ENCODE results near the gene DPP10. TPM values are rescaled to one million over a fixed set of nuclear protein-coding genes. Genes with fewer than 3 reads are reported as not detected.
"Not testable (repeated sequence)": the region's sequence is repeated elsewhere in the genome, so short reads cannot be mapped to it uniquely, and the experiment has no call there.

DPP10 gene
- total RNA-seq, 1 experiment from 2014 or later = not detected

DNA sequence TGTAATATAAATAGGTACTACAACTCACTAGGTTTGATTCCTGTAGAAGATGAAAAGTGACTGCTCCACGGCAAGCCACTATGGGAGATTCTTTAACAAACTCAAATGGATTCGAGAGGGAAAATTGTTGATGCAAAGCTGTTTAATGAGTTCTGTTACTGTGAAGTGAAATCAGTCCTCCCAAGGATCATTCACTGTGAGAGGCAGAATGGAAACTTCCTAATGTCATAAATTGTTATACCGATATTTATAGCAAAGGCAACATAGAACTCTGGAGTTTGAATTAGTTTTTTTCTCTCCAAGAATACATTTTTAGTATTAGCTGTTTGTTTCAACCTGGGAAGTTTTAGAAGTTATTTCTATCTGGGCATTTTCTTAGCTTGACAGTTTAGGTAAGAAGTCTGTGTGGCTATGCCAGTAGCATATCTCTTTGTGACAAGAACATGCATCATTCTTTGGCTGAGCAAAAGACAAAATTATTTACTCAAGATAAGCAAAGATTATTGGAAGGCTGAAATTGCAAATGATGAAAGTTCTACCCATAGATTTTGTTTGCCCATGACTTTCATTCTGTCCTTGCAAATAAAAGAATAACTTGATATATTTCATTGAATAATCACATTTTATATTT, 979.7 kb downstream of the DPP10 start:
- no TSS peak for BruUV-seq (replicated peaks)
- Mint-ChIP-seq H3K4me3 (ENCODE audit: unreplicated experiment) (no peak overlapping the region), H3K27me3 (ENCODE audit: insufficient read depth, unreplicated experiment) (no peaks in the 10 kb centered on the region), H3K4me1 (ENCODE audit: insufficient read depth, unreplicated experiment) (peaks cover 6% of the 10 kb centered on the region), H3K27ac (ENCODE audit: low read depth, unreplicated experiment) (no peak overlapping the region), H3K9me3 (ENCODE audit: unreplicated experiment) (peaks cover 24% of the 10 kb centered on the region), H3K36me3 (ENCODE audit: insufficient read depth, unreplicated experiment) (no peaks in the 10 kb centered on the region)
- ChIA-PET POLR2A (no interaction called here), CTCF (no interaction called here)
- intact Hi-C loops (cut with micrococcal nuclease) = no loop called here
- DNase-seq (ENCODE audit: unreplicated experiment) = no peak
- TF ChIP-seq, protein P1, sequence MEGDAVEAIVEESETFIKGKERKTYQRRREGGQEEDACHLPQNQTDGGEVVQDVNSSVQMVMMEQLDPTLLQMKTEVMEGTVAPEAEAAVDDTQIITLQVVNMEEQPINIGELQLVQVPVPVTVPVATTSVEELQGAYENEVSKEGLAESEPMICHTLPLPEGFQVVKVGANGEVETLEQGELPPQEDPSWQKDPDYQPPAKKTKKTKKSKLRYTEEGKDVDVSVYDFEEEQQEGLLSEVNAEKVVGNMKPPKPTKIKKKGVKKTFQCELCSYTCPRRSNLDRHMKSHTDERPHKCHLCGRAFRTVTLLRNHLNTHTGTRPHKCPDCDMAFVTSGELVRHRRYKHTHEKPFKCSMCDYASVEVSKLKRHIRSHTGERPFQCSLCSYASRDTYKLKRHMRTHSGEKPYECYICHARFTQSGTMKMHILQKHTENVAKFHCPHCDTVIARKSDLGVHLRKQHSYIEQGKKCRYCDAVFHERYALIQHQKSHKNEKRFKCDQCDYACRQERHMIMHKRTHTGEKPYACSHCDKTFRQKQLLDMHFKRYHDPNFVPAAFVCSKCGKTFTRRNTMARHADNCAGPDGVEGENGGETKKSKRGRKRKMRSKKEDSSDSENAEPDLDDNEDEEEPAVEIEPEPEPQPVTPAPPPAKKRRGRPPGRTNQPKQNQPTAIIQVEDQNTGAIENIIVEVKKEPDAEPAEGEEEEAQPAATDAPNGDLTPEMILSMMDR (IDR thresholded peaks at IDR 0.05; ENCODE audit: unreplicated experiment) = no peak

DNA sequence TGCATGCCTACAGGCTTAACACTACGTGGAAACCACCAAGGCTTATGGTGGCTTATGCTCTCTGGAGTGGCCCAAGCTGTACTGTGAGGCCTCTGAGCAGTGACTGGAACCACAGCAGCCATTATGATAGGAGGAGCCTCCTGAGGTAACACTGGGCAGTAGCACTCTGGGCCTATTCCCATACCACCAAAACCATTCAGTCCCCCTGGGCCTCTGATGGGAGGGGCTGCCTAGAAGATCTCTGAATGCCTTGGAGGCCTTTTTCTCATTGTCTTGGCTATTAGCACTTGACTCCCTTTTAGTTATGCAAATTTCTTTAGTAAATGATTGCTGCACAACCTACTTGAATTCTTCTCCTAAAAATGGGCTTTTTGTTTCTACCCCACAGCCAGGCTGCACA, 985.0 kb downstream of the DPP10 start:
- Mint-ChIP-seq H3K27me3 (ENCODE audit: insufficient read depth, unreplicated experiment) (no peaks in the 10 kb centered on the region), H3K9me3 (ENCODE audit: unreplicated experiment) (peaks cover 27% of the 10 kb centered on the region)
- intact Hi-C loops (cut with micrococcal nuclease) = no loop called here

DNA sequence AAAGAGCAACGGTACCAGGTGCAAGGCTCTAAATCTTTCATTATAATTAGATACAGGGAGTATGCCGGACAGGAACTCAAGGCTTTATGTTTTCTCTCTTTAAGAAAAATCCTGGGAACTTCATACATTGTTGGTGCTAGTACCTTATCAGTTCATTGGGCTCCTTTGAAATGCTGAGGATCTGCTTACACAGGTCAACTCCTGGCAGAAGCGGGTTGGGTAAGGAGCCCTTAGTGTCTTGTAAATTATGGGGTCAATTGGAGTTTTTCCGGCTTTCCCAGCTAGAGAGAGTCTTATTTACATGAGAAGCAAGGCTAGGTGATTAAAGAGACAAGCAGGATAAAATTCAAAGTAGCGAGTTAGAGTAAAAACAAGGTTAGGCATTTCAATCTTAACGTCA, 998.3 kb downstream of the DPP10 start:
- H3K27me3 Mint-ChIP-seq (ENCODE audit: insufficient read depth, unreplicated experiment); H3K4me1 Mint-ChIP-seq (ENCODE audit: insufficient read depth, unreplicated experiment); intact Hi-C loops (cut with micrococcal nuclease); H3K4me3 Mint-ChIP-seq (ENCODE audit: unreplicated experiment); DNase-seq (ENCODE audit: unreplicated experiment); H3K9me3 Mint-ChIP-seq (ENCODE audit: unreplicated experiment); H3K27ac Mint-ChIP-seq (ENCODE audit: low read depth, unreplicated experiment); CTCF ChIA-PET; H3K36me3 Mint-ChIP-seq (ENCODE audit: insufficient read depth, unreplicated experiment); BruUV-seq (replicated peaks); POLR2A ChIA-PET: not testable (repeated sequence)

More for the DNA sequence above, 985.0 kb downstream of the DPP10 start:
- DNase-seq (ENCODE audit: unreplicated experiment) = no peak
- no peaks in the 10 kb centered on the region for H3K4me1 Mint-ChIP-seq (ENCODE audit: insufficient read depth, unreplicated experiment)
- BruUV-seq (replicated peaks) = no TSS peak
- TF ChIP-seq, protein P1 (IDR thresholded peaks at IDR 0.05; ENCODE audit: unreplicated experiment) = no peak
- ChIA-PET CTCF (no interaction called here), POLR2A (no interaction called here)
- no peaks in the 10 kb centered on the region for H3K36me3 Mint-ChIP-seq (ENCODE audit: insufficient read depth, unreplicated experiment)
- H3K27ac Mint-ChIP-seq (ENCODE audit: low read depth, unreplicated experiment) = no peak overlapping the region
- H3K4me3 Mint-ChIP-seq (ENCODE audit: unreplicated experiment) = no peak overlapping the region

DNA sequence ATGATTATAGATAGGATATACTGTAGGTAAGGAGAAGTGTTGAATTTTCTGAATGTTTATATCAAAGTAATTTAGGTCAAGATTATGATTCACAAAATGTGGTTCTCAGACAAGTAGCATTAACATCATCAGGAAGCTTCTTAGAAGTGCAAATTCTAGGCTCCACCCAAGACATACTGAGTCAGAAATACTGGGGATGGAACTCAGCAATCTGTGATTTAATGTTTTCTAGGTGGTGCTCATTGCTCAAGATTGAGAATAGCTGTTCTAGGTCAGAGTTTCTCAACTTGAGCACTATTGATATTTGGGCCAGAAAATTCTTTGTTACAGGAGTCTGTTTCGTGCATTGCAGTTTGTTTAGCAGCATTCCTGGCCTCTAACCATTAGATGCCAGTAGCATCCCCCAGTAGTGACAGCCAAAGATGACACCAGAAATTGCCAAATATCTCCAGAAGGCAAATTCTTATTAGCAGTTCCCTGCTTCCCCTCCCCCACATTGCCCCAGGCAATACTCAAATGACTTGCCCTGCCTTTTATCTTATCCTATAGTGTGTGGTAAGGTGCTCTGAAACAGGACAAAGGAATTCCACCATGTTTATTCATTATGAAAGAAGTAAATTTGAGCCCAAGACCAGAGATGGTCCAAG, 1001.2 kb downstream of the DPP10 start:
- BruUV-seq (replicated peaks) = no TSS peak
- Mint-ChIP-seq H3K9me3 (ENCODE audit: unreplicated experiment) (peaks cover 24% of the 10 kb centered on the region), H3K4me3 (ENCODE audit: unreplicated experiment) (no peak overlapping the region), H3K27ac (ENCODE audit: low read depth, unreplicated experiment) (no peak overlapping the region), H3K27me3 (ENCODE audit: insufficient read depth, unreplicated experiment) (no peaks in the 10 kb centered on the region), H3K36me3 (ENCODE audit: insufficient read depth, unreplicated experiment) (no peaks in the 10 kb centered on the region), H3K4me1 (ENCODE audit: insufficient read depth, unreplicated experiment) (peaks cover 4% of the 10 kb centered on the region)
- DNase-seq (ENCODE audit: unreplicated experiment) = peak; percentile 17
- TF ChIP-seq, protein P1 (IDR thresholded peaks at IDR 0.05; ENCODE audit: unreplicated experiment) = no peak
- ChIA-PET CTCF (no interaction called here), POLR2A (interaction anchor here (0.5 kb wide), 1 partner anchor 1057 kb away, joined by 3 read pairs; no protein-coding TSS in a partner anchor)
- intact Hi-C loops (cut with micrococcal nuclease) = no loop called here

Data from MCF 10A (cell line).